H9 (cell line): ENCODE data around the gene ABCB8. TPM values are rescaled to one million over a fixed set of nuclear protein-coding genes. Genes with fewer than 3 reads are reported as not detected.

ENCODE experiments used
- DNase-seq: peaks from one replicate; pipeline ENCODE4 v3.0.0-alpha.2; 2017
- H2AFZ ChIP-seq: one replicate; pipeline ENCODE4 v1.6.1; 2013; ENCODE audit warnings: mild to moderate bottlenecking, low read length, control low read depth, moderate library complexity
- H2AK5ac ChIP-seq: 2 replicates; pipeline ENCODE4 v1.6.1; 2013; ENCODE audit warnings: low read length, control low read depth, mixed read lengths; ENCODE audit not compliant: insufficient read length
- H2BK120ac ChIP-seq: one replicate; pipeline ENCODE4 v1.6.1; 2013; ENCODE audit warnings: low read depth, mild to moderate bottlenecking, low read length, control low read depth, inconsistent platforms; ENCODE audit not compliant: poor library complexity, severe bottlenecking
- H2BK12ac ChIP-seq: 2 replicates; pipeline ENCODE4 v1.6.1; 2013; ENCODE audit warnings: low read length, control low read depth, mixed read lengths, low read depth; ENCODE audit not compliant: insufficient read length
- H2BK15ac ChIP-seq: 2 replicates; pipeline ENCODE4 v1.6.1; 2013; ENCODE audit warnings: low read depth, low read length, control low read depth
- H2BK20ac ChIP-seq: one replicate; pipeline ENCODE4 v1.6.1; 2013; ENCODE audit warnings: low read depth, mild to moderate bottlenecking, low read length, control low read depth, inconsistent platforms; ENCODE audit not compliant: poor library complexity, severe bottlenecking
- H2BK5ac ChIP-seq: 2 replicates; pipeline ENCODE4 v1.6.1; 2013; ENCODE audit warnings: low read length, control low read depth, mixed read lengths; ENCODE audit not compliant: insufficient read length
- H3K14ac ChIP-seq: 2 replicates; pipeline ENCODE4 v1.6.1; 2013; ENCODE audit warnings: low read length, control low read depth; ENCODE audit not compliant: insufficient read depth
- H3K18ac ChIP-seq: 2 replicates; pipeline ENCODE4 v1.6.1; 2013; ENCODE audit warnings: low read depth, mild to moderate bottlenecking, mixed read lengths, low read length, control low read depth; ENCODE audit not compliant: insufficient read length
- H3K23ac ChIP-seq: 2 replicates; pipeline ENCODE4 v1.6.1; 2013; ENCODE audit warnings: low read length, control low read depth, mixed read lengths, low read depth; ENCODE audit not compliant: insufficient read length
- H3K23me2 ChIP-seq: 2 replicates; pipeline ENCODE4 v1.6.1; 2013; ENCODE audit warnings: low read depth, mild to moderate bottlenecking, mixed read lengths, low read length, control low read depth; ENCODE audit not compliant: insufficient read length, poor library complexity, severe bottlenecking
- H3K27ac ChIP-seq: 2 replicates; pipeline ENCODE4 v1.5.1; 2013; ENCODE audit warnings: low read length, control low read depth, mixed read lengths, low read depth; ENCODE audit not compliant: insufficient read length
- H3K27me3 ChIP-seq: 2 replicates; pipeline ENCODE4 v1.6.1; 2013; ENCODE audit warnings: low read length, control low read depth, inconsistent platforms; ENCODE audit not compliant: insufficient read depth
- H3K4ac ChIP-seq: 2 replicates; pipeline ENCODE4 v1.6.1; 2013; ENCODE audit warnings: low read depth, mild to moderate bottlenecking, control low read depth, inconsistent platforms, low read length, moderate library complexity
- H3K4me1 ChIP-seq: 2 replicates; pipeline ENCODE4 v1.6.1; 2013; ENCODE audit warnings: low read length, control low read depth, inconsistent platforms; ENCODE audit not compliant: insufficient read depth
- H3K4me2 ChIP-seq: 2 replicates; pipeline ENCODE4 v1.6.1; 2013; ENCODE audit warnings: low read length, control low read depth, mixed read lengths; ENCODE audit not compliant: insufficient read length, insufficient read depth
- H3K56ac ChIP-seq: 2 replicates; pipeline ENCODE4 v1.6.1; 2013; ENCODE audit warnings: low read depth, mild to moderate bottlenecking, mixed read lengths, low read length, control low read depth; ENCODE audit not compliant: insufficient read length
- H3K79me1 ChIP-seq: 2 replicates; pipeline ENCODE4 v1.6.1; 2013; ENCODE audit warnings: low read depth, mild to moderate bottlenecking, moderate library complexity, low read length, control low read depth, inconsistent platforms; ENCODE audit not compliant: insufficient read depth, poor library complexity, severe bottlenecking
- H3K79me2 ChIP-seq: 2 replicates; pipeline ENCODE4 v1.6.1; 2013; ENCODE audit warnings: low read length, control low read depth, inconsistent platforms; ENCODE audit not compliant: insufficient read depth
- H3K9ac ChIP-seq: 2 replicates; pipeline ENCODE4 v1.6.1; 2013; ENCODE audit warnings: low read length, control low read depth, mixed read lengths; ENCODE audit not compliant: insufficient read length; ENCODE audit errors: extremely low read depth
- H3K9me3 ChIP-seq: one replicate; pipeline ENCODE4 v1.6.1; 2013; ENCODE audit warnings: low read depth, low read length, inconsistent platforms; ENCODE audit not compliant: control insufficient read depth
- H3T11ph ChIP-seq: one replicate; pipeline ENCODE4 v1.6.1; 2013; ENCODE audit warnings: mild to moderate bottlenecking, low read length, control low read depth, inconsistent platforms
- H4K20me1 ChIP-seq: one replicate; pipeline ENCODE4 v1.6.1; 2013; ENCODE audit not compliant: control insufficient read depth, insufficient read length, insufficient read depth
- H4K5ac ChIP-seq: 2 replicates; pipeline ENCODE4 v1.6.1; 2013; ENCODE audit warnings: low read depth, mild to moderate bottlenecking, mixed read lengths, low read length, control low read depth; ENCODE audit not compliant: insufficient read length
- H4K8ac ChIP-seq: replicated peaks from 2 replicates; pipeline ENCODE4 v1.6.1; 2013; ENCODE audit warnings: low read length, control low read depth, mixed read lengths, low read depth; ENCODE audit not compliant: insufficient read length
- H4K91ac ChIP-seq: 2 replicates; pipeline ENCODE4 v1.6.1; 2013; ENCODE audit warnings: low read depth, mild to moderate bottlenecking, moderate library complexity, mixed read lengths, low read length, control low read depth; ENCODE audit not compliant: insufficient read length
- H3K27ac Mint-ChIP-seq, 3 experiments: 2 replicates in 2 of 3; 3 replicates in 1 of 3; pipeline ENCODE4 v1.8.0; 2020 to 2021; ENCODE audit warnings: mixed read lengths in 3 of 3, mild to moderate bottlenecking in 1 of 3, moderate library complexity in 1 of 3
- H3K27me3 Mint-ChIP-seq: 2 replicates; pipeline ENCODE4 v1.8.0; 2021; ENCODE audit warnings: low read depth, mild to moderate bottlenecking, moderate library complexity, mixed read lengths
- H3K36me3 Mint-ChIP-seq, 3 experiments: 2 replicates in 2 of 3; 3 replicates in 1 of 3; pipeline ENCODE4 v1.8.0; 2020 to 2021; ENCODE audit warnings: low read depth in 3 of 3, mixed read lengths in 3 of 3; ENCODE audit not compliant: insufficient read depth in 1 of 3
- H3K4me1 Mint-ChIP-seq, 2 experiments: 2 replicates each; pipeline ENCODE4 v1.8.0; 2020; ENCODE audit warnings: mixed read lengths in 2 of 2
- H3K4me3 Mint-ChIP-seq, 2 experiments: 2 replicates in 1 of 2; 3 replicates in 1 of 2; pipeline ENCODE4 v1.8.0; 2020 to 2021; ENCODE audit warnings: mild to moderate bottlenecking in 2 of 2, mixed read lengths in 2 of 2, moderate library complexity in 1 of 2
- H3K9me3 Mint-ChIP-seq, 2 experiments: 2 replicates in 1 of 2; 3 replicates in 1 of 2; pipeline ENCODE4 v1.8.0; 2020; ENCODE audit warnings: mild to moderate bottlenecking in 2 of 2, mixed read lengths in 2 of 2, moderate library complexity in 1 of 2
- WGBS: extraction: QIAGEN DNeasy Blood & Tissue Kit; methylation state at CpG from one replicate; pipeline ENCODE4 v1.1.7; 2013; ENCODE audit warnings: missing lambda C conversion rate, low lambda C conversion rate, mixed read lengths; ENCODE audit not compliant: insufficient read length; ENCODE audit errors: extremely low coverage; 5-methylcytosine and 5-hydroxymethylcytosine counted together
- total RNA-seq: library from RNA; stranded (reverse); gene quantifications from 2 replicates; pipeline ENCODE4 v1.2.1, GENCODE V29; 2021
- TF ChIP-seq, protein P1 (sequence below): fragments of 200-600 bp; sonication (generic); conservative IDR thresholded peaks from 3 replicates; pipeline ENCODE4 v1.8.0; 2021; ENCODE audit warnings: antibody characterized with exemption, mild to moderate bottlenecking

ABCB8 gene
- total RNA-seq, 1 experiment from 2014 or later = 22.1 TPM

DNA sequence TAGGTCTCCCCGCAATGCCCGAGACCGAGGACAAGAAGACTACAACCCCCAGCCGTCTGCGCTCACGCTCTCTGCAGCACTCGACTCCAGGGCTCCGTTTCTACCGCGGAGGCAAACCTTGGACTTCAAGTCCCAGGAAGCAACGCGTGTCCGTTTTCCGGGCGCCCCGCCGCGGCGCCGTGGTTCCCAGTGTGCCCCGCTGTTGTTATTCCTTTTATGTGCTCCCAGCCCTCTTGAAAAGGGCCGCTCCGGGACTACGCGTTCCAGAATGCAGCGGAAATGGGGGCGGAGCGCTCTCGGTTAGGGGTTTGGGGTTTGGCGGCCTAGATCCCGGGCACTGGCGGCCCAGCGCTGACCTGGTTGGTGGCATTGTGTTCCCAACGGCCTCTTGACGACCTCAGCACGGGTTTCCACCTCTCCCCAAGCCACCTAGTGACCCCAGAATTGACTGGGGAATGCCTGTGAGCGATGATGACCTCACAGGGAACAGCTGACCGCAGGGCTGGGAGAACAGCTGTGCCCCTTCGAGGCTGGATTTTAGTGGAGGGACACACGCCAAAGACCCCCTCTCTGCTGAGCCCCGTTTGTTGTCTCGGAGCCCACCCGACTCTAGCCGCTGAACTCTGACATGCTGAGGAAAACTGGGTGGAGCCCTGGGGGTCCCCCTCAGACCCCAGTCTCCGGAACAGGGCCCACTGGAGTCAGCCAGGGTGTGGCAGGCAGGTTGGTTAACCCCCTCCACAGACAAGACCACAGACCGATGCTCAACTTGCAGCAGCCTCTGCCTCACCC lies 29.9 kb downstream of the ABCB8 start:
- Histone ChIP-seq H2BK20ac (no peak overlapping the region), H3K4ac (no peak overlapping the region), H3T11ph (no peak overlapping the region), H3K27me3 (no peaks in the 10 kb centered on the region; the same call in 1 of the 2 replicates), H3K56ac (no peak overlapping the region), H2BK12ac (no peak overlapping the region), H4K8ac (no peak overlapping the region), H4K91ac (no peak overlapping the region), H2BK15ac (no peak overlapping the region), H2BK5ac (no peak overlapping the region), H2BK120ac (no peak overlapping the region), H3K9me3 (no peaks in the 10 kb centered on the region), H3K18ac (peak overlapping the region; percentile 55), H3K23ac (no peak overlapping the region), H3K9ac (no peak overlapping the region), H4K20me1 (no peaks in the 10 kb centered on the region), H3K4me1 (peaks cover 8% of the 10 kb centered on the region), H3K4me2 (peak overlapping the region; percentile 58), H4K5ac (no peak overlapping the region), H3K79me1 (no peaks in the 10 kb centered on the region), H2AFZ (no peak overlapping the region), H2AK5ac (no peak overlapping the region), H3K14ac (no peak overlapping the region), H3K79me2 (no peaks in the 10 kb centered on the region), H3K23me2 (peaks cover 41% of the 10 kb centered on the region), H3K27ac (no peak overlapping the region)
- Mint-ChIP-seq H3K9me3 (no peaks in the 10 kb centered on the region; a peak in 1 of 5 replicates), H3K27me3 (peaks cover 22% of the 10 kb centered on the region), H3K4me1 (peaks cover 37 to 48% of the 10 kb centered on the region in 2 experiments), H3K27ac (peak overlapping the region in 2 of 3 experiments; percentile 82 to 93; a peak in 4 of 7 replicates), H3K4me3 (peak overlapping the region; percentile 78 to 91), H3K36me3 (peaks cover 0 to 8% (median 0%) of the 10 kb centered on the region in 3 experiments; a peak in 3 of 7 replicates)
- no CpG with 5 or more reads among the region's 46 CpGs for WGBS
- TF ChIP-seq, protein P1, sequence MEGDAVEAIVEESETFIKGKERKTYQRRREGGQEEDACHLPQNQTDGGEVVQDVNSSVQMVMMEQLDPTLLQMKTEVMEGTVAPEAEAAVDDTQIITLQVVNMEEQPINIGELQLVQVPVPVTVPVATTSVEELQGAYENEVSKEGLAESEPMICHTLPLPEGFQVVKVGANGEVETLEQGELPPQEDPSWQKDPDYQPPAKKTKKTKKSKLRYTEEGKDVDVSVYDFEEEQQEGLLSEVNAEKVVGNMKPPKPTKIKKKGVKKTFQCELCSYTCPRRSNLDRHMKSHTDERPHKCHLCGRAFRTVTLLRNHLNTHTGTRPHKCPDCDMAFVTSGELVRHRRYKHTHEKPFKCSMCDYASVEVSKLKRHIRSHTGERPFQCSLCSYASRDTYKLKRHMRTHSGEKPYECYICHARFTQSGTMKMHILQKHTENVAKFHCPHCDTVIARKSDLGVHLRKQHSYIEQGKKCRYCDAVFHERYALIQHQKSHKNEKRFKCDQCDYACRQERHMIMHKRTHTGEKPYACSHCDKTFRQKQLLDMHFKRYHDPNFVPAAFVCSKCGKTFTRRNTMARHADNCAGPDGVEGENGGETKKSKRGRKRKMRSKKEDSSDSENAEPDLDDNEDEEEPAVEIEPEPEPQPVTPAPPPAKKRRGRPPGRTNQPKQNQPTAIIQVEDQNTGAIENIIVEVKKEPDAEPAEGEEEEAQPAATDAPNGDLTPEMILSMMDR = no peak
- DNase-seq = peak; percentile 100
